GM21515 (cell line): ENCODE data around the gene ISX.

ENCODE experiments used
- ATAC-seq: cut with Tn5 transposase; IDR thresholded peaks from one replicate; pipeline ENCODE4 v1.9.1; 2021; ENCODE audit not compliant: unreplicated experiment

The ISX gene

DNA sequence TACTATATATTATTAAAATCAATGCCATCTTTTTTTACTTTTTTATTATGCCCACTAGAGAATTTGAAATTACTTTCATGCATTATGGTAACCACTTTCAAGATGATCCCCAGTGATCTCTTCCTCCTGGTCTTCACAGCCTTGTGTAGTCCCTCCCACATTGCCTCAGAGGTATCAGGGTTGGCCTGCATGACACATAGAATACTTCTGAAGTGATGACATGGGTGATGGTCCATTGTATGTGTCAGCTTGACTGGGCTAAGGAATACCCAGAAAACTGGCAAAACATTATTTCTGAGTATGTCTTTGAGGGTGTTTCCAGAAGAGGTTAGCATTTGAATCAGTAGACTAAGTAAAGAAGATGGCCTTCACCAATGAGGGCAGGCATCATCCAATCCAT lies 14.2 kb upstream of the ISX start:
- ATAC-seq, result no peak

DNA sequence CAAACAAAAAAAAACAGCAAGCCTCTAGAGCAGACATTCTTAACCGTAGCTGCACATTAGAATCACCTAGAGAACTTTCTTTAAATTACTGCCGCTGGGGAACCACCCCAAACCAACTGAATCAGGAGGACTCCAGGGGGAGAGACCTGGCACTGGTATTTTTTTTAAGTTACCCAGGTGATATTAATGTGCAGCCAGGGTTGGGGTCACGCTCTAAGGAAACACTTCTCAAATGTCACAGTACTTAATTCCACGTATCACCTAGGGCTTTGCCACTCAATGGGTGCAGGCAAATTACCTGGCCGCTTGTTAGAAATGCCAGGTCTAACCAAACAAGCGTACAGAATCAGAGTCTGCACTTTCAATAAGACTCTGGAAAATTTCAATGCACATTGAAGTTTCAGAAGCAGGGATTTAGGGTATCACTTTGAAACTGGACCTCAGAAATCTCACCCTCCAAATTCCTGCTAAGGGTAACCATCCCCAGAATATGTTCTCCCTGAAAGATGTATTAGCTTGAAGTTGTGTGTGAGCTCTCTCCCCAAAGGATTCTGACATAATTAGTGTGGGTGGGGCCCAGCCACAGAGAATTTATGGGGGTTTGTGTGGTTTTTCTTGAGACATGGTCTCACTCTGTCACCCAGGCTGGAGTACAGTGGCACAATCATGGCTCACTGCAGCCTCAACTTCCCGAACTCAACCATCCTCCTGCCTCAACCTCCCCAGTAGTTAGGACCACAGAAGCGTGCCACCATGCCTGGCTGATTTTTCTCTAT lies 12.7 kb upstream of the ISX start:
- ATAC-seq, result no peak

DNA sequence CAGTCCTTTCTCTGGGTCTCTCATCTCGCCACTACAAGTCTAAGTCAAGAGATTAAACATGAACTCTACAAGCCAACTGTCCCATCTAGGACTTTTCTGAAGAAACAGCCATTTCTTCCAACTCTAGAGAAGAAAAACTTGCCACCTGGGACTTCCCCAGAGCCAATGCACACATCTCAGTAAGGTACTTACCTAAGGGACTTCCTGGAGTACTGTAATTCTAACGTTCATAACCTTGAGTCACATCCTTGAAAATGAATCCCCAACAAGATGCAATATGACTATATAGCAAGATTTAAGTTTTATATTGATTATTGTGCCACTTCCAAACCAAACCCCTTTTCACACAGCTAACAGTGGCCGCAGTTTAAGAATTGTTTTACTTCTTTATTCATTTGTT lies 11.9 kb upstream of the ISX start:
- ATAC-seq, result no peak

DNA sequence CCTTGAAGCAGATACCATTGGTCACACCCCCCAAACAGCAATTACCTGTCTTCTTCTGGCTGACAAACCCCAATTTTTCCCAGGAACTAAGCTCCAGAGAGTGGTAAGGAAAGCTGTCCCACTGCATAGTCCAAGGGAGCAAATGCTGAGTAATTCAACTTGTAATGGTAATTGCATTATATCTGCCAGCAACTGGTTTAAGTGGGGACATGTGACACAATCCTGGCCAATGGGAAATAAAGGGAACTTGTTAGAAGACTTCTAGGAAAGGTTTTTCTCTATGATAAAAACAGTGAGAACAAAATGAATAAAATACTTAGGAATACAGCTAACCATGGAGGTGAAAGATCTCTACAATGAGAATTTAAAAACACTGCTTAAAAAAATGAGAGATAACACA lies 9.5 kb upstream of the ISX start:
- no peak for ATAC-seq

DNA sequence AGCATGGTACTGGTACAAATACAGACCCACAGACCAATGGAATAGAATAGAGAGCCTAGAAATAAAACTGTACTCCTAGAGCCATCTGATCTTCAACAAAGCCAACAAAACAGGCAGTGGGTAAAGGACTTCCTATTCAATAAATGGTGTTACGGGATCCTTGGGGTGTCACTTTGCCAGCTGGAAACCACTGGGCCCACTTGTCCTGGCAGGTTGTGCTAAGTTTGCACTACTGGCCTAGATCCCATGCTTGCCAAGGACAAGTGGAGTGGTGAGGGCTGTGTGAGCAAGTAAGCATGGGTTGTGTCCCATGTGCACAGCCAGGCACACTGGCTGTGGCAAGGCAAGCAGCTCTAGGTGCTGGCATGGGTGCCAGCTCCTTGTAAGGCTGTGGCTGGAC lies 8.8 kb upstream of the ISX start:
- no peak for ATAC-seq

- no peak for ATAC-seq
Observed at GRCh38 chr22:35059632-35060031, 6.3 kb upstream of the ISX start.

GRCh38 chr22:35064664-35065063 lies 1.3 kb upstream of the ISX start:
- ATAC-seq, result no peak

DNA sequence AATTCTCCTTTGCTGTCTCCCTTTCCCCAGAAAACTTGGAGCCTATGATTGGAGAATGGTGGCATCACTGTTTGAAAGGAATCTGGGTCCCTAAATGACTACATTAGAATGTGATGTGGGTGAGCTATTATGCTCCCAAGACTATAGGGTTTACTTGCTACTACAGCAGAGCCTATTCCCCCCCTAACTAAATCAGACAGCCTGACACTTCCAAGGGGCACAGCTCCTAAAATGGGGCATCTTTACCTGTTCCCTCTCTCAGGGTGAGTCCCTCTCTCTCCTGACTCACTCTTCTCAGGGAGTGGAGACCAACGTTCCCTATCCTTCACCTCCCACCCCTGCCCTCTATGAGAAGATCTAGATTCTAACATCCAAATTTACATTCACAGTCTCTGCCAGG lies 775 bp upstream of the ISX start:
- ATAC-seq, result no peak

DNA sequence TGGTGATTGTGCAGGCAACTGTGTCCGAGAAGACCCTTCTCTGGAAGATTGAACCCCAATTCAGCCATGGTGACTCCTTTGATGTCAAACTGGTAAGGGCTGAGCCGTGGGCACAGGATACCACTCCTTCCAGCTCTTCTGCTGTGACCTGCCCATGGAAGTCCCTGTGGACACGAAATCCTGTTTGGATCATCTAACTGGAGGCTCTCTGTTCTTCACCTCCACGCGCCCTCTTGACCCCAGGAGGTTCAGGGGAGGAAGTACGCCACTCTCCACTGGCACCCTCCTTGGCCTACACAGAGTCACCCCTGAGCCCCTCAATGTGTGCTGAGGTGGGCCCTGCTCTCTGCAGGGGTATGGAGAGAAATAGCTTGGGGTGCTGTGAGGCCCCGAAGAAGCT lies 810 bp downstream of the ISX start:
- ATAC-seq, result no peak

DNA sequence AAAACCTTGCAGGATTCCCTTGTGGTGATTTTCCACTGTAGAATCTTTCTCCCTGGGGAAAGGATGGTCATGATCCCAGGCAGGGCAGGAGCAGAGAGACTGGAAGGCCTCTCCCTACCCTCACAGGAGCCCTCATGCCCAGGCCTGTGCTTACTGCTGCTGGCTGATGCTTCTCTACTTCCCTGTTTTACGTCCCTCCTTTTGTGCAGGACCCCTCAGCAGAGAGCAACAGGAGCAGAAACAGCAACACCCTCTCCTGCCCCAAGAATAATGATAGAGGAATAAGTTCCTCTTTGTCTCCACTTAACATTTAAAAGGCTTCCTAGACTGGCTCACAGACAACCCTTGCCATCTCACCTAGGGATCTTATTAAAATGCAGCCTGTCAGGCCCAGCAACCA lies 3.6 kb downstream of the ISX start:
- no peak for ATAC-seq

DNA sequence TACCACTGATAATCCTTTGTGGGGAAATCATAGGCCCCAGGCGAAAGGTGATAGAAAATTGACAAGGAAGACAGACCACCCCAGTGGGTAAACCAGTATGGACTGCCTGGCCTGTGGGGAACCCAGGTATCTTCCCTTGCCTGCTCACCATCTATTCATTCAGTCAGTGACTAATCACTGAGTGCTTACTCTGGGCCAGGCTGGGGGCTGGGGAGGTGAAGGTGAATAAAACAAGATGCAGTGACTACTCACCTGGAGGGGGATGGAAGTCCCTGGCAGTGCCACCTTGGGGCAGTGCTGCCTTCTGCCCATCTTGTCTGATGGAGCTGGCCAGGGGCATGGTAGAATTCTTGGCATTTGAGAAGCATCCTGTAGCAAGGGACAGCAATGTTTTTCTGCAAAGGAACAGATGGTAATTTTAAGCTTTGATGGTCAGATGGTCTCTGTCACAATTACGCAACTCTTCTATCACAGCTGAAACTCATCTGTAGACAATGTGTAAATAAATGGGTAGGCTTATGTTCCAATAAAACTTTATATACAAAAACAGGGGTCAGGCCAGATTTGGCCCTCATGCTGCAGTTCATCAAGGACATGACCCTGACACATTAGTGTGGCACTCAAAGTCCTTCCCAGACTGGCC lies 4.6 kb downstream of the ISX start:
- ATAC-seq, result no peak

- ATAC-seq, result no peak
Observed at GRCh38 chr22:35071784-35072183, 5.8 kb downstream of the ISX start.

- ATAC-seq, result no peak
Observed at GRCh38 chr22:35072925-35073324, 7.0 kb downstream of the ISX start.

GRCh38 chr22:35074583-35074982 lies 8.6 kb downstream of the ISX start:
- no peak for ATAC-seq

DNA sequence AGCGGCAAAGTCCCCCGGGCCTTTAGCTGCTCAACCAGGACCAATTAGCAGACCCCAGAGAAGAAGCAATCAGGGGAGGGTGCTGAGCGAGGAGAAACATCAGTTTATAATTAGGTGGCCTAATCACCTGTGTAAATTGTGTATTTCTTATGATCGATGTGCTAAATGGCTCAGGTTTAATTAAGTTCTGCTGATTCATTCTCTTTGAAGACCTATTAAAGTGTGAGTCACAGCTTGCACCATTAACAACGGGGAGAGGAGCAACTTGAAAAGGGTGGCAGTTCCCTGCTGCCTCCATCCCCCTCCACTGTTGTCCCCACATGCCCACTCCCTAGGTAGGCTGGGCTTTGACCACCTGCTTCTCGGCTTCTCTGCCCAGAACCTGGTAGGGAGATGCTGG lies 10.7 kb downstream of the ISX start:
- no peak for ATAC-seq

GRCh38 chr22:35085621-35086020 lies 19.7 kb downstream of the ISX start:
- no peak for ATAC-seq

GRCh38 chr22:35089139-35089538 lies 23.2 kb downstream of the ISX start:
- ATAC-seq, result no peak

GRCh38 chr22:35092406-35092805 lies 26.4 kb downstream of the ISX start:
- no peak for ATAC-seq

DNA sequence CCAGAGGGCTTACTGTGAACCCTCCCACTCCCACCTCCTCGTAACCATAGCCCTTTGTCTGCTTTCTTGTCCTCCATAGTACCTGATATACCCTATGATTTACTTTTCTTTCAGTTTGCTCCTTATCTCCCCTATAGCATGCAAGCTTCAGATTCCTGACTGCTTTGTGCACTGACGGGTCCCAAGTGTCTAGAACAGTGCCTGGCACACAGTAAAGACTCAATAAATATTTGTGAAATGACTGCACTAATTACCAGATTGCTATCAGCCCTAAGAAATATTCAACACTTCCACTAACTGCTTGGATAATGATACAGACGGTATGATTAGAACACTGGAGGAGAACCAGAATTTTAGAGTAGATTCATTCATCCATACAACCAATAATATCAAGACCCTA lies 33.0 kb downstream of the ISX start:
- ATAC-seq, result no peak

DNA sequence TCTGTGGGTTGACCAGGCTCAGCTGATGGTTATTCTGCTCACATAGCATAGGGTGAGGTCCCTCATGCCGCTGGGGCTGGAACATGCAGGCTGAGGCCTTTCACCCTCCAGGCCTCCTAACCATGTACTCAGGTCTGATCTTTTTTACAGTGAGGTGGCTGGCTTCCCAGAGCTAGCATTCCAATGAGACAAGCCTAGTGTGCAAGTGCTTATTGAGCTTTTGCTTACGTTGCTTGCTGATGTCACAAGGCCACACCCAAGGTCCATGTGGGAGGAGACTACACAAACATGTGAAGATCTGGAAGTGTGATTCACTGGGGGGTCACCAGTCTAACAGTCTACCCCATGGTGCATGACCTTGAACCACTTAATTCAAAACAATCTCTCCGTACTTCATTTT lies 33.9 kb downstream of the ISX start:
- ATAC-seq, result no peak

DNA sequence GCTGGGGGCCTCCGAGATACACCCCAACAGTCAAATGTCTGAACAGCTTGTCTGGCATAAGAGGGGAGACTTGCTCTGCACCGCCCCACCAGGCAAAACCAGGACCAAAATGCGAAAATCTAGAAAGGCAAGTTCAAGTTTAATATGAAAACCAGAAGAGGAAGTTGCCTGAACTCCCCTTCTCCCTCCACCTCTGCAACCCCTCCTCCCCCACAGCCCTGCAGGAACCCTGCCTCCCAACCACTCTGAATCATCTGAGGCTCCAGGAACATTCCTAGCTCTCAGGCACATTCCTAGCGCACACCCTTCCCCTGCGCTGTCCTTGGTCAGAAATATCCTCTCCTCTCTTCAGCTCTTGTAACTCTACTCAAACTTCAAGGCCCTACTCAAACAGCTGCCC lies 36.7 kb downstream of the ISX start:
- no peak for ATAC-seq

- no peak for ATAC-seq
Observed at GRCh38 chr22:35103761-35104160, 37.8 kb downstream of the ISX start.

GRCh38 chr22:35104491-35104890 lies 38.5 kb downstream of the ISX start:
- no peak for ATAC-seq
